GM21723 (cell line): ENCODE measurements around the gene UGGT1.

Experiments
- ATAC-seq: cut with Tn5 transposase; IDR thresholded peaks from one replicate; pipeline ENCODE4 v1.9.1; 2021; ENCODE audit warnings: mild to moderate bottlenecking, moderate library complexity; ENCODE audit not compliant: unreplicated experiment

The UGGT1 gene, protein sequence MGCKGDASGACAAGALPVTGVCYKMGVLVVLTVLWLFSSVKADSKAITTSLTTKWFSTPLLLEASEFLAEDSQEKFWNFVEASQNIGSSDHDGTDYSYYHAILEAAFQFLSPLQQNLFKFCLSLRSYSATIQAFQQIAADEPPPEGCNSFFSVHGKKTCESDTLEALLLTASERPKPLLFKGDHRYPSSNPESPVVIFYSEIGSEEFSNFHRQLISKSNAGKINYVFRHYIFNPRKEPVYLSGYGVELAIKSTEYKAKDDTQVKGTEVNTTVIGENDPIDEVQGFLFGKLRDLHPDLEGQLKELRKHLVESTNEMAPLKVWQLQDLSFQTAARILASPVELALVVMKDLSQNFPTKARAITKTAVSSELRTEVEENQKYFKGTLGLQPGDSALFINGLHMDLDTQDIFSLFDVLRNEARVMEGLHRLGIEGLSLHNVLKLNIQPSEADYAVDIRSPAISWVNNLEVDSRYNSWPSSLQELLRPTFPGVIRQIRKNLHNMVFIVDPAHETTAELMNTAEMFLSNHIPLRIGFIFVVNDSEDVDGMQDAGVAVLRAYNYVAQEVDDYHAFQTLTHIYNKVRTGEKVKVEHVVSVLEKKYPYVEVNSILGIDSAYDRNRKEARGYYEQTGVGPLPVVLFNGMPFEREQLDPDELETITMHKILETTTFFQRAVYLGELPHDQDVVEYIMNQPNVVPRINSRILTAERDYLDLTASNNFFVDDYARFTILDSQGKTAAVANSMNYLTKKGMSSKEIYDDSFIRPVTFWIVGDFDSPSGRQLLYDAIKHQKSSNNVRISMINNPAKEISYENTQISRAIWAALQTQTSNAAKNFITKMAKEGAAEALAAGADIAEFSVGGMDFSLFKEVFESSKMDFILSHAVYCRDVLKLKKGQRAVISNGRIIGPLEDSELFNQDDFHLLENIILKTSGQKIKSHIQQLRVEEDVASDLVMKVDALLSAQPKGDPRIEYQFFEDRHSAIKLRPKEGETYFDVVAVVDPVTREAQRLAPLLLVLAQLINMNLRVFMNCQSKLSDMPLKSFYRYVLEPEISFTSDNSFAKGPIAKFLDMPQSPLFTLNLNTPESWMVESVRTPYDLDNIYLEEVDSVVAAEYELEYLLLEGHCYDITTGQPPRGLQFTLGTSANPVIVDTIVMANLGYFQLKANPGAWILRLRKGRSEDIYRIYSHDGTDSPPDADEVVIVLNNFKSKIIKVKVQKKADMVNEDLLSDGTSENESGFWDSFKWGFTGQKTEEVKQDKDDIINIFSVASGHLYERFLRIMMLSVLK (N-terminal part only)

DNA sequence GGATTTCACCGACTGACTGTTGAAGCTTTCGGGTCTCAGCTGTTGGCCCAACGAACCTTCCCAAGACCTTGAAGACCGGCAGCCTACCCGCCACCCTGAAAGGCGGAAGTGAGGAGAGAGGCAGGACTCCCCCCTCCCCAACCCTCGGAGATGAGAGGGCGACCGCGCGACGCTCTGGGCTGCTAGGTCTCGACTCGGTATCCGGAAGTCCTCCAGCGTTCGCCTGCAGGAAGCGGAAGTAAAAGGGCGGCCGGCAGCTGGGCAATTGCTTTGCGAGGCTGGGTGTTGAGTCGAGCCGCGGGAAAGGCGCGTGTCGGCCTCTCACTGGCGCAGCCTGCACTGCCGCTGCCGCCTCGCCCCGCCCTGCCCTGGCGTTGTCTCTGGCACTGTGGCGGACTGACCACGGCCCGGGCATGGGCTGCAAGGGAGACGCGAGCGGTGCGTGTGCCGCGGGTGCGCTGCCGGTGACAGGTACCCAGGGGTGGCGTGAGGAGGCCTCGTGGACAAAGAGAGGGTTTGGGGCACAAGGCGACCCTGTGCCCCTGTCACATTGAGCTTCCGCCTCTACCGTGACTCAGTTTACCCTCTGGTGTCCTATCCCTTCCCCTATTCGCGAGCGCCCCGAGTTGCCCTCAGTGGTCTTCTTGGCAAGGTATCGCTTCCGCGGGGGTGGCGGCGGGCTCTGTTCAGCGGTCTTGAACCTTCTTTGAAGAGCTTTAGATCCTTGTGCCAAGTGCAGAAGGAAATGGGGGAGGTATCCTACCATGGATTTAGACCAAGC is at the start of gene UGGT1:
UGGT1 (plus strand) TSS at position 256 of the 781 bp plus-strand sequence; CDS start at position 414, 158 bp downstream.
- ATAC-seq = peak; percentile 95

DNA sequence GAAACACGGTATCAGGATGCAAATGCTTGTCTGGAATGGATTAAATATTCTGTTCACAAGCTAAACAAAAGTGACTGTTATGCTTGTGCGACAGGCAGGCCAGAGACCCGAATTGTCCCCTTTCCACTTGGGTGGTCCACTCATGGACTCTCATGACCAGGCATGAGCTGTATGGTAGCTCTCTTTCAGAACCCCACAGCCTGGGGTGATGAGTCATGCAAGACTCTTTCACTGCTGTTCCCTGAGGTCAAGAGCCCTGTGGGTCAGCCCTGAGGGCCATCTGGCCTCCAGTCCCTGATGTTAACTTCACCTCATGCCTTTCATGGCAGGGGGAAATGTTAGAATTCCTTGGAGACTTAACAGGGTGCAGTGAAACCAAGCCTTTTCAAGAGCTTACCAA is 49.4 kb upstream of the UGGT1 start:
- ATAC-seq = no peak

DNA sequence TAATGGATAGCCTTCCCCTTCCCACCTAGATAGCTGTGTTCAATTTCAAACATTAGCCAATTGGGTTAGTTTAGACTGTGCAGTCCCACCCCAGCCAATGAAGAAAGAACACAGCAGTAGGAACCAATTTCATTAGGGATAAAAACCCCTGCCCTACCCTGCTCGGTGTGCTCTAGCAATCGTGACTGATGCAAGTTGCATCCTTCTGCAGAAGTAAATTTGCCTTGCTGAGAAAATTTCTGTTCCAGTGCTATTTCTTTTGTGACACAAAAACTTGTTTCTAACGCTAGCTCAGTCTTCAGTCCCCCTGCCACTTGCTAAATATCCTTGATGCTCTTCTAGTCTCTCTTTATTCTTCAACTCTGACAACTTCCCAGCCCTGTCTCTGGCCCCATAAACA is 48.0 kb upstream of the UGGT1 start:
- ATAC-seq = no peak

DNA sequence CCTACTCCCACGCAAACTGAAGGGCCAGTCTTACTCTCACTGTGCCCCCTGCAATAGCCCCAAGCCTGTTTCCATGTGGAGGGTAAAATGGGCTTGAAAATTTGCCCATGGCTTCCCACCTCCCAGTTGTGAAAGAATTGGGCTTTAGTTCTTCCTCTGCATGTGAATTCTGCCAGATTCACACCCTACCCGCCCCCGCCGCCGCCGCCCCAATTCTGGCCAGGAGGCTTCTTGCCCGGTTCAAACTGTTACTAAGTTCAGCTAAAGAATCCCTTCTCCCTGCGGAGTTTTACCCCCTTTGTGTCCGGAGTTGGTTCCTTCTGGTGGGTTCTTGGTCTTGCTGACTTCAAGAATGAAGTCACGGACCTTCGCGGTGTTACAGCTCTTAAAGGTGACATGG is 37.7 kb upstream of the UGGT1 start:
- no peak for ATAC-seq

DNA sequence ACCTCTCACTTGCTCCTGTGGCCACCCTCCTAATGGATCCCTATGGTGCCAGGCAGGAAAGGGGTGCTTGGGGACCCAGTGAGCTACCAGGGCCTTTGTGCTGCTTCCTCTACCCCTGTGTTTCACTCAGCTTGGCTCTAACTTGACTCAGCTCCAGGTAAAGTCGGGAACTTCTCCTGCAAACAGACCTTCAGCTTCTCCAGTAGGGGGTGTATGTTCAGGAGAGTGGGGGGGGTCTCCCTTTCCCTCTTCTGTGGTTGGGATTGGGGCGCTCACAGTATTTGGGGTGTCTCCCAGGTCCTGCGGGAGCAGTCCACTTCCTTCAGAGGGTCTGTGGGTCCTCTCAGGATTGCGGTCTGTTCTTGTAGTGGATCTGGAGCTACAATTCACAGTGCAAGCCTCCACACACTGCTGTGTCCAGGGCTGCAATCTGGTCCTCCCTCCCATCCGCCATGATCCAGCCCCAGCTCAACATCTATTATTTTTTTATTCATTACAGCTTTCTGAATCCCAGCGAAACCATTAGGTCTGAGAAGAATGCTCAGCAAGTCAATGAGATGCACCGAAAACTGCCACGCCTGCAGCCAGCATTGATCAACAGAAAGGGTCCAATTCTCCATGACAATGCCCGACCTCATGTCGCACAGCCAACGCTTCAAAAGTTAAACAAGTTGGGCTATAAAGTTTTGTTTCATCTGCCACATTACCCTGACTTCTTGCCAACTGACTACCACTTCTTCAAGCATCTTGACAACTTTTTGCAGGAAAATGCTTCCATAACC is 36.7 kb upstream of the UGGT1 start:
- no peak for ATAC-seq

DNA sequence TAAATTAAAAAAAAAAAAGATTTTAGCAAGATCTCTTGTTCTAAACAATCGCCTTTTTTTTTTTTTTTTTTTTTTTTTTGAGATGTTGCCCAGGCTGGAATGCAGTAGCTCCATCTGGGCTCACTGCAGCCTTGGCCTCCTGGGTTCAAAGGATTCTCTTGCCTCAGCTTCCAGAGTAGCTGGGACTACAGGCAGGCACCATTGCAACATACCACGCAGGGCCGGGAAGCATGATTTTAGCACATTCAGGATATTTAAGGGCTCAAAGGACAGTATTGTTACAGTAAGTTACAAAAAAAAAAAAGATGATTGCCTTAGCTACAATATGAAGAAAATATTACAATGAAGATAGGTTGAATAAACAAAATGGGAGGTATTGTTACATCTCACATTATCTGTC is 33.7 kb upstream of the UGGT1 start:
- ATAC-seq = no peak

DNA sequence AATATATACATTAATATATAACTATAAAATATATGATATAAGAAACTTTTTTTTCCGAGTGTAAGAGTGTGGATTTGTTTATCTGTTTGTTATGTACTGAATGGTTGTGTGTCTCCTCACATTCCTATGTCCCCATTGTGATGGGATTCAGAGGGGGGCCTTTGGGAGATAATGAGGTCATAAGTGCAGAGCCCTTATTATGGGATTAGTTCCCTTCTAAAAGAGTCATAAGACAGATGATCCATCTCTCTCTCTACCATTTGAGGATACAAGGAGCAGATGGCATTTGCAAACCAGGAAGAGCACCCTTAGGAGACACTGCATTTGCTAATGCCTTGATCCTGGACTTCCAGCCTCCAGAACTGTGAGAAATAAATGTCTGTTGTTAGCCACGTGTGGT is 32.9 kb upstream of the UGGT1 start:
- ATAC-seq = no peak

DNA sequence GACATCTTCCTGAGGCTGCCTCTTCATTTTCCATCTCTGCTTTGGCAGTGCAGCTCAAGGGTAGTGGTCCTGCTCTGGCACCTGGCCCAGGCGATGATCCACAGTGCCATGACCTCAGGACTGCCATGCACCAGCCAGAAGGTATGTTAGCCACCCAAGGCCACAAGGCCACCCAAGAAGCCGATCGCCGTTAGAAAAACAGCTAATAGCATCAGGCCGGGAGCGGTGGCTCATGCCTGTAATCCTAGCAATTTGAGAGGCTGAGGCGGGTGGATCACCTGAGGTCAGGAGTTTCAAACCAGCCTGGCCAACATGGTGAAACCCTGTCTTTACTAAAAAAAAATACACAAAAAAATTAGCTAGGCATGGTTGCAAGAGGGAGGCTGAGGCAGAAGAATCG is 28.4 kb upstream of the UGGT1 start:
- no peak for ATAC-seq

DNA sequence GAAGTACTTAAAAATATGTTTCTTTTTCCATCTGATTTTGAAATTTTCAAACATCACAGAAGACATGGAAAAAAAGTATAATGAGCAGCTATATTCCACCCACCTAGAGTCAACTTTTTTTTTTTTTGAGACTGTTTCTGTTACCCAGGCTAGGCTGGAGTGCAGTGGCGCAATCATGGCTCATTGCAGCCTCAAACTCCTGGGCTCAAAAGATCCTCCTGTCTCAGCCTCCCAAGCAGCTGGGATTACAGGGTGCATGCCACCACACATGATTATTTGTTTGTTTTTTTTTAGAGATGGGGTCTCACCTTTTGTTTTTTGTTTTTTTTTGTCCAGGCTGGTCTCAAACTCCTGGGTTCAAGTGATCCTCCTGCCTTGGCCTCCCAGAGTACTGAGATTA is 26.6 kb upstream of the UGGT1 start:
- ATAC-seq = no peak

DNA sequence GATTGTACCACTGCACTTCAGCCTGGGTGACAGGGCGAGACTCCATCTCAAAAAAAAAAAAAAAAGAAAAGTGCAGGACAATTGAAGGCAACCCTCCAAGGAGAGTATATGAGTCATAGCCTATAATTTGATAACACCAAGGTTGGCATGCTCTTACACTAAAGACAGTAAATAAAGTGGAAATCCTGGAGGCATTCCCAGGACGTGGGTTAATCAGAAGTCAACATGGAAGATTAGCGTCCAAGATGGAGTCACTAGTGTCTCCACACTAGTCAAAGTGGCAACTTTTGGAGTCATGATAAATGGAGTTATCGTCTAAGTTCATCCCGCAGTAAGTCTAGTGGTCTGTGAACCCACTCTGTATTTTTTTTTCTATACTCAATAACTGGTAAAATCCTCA is 21.2 kb upstream of the UGGT1 start:
- ATAC-seq = no peak

DNA sequence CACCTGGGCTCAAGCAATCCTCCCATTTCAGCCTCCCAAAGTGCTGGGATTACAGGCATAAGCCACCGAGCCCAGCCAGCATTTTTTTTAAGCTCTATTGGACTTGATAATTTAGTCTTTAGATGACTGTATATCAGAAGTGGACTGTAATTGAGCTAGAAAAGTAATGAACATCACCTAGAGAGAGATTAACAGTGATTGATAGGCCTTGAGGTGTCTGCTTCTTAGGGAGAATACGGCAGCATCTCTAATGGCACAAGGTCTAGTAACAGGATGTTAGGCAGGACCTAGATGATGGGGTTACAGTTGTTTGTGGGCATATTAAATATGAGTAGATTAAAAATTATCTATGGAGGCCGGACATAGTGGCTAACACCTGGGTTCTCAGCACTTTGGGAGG is 17.7 kb upstream of the UGGT1 start:
- ATAC-seq = no peak

DNA sequence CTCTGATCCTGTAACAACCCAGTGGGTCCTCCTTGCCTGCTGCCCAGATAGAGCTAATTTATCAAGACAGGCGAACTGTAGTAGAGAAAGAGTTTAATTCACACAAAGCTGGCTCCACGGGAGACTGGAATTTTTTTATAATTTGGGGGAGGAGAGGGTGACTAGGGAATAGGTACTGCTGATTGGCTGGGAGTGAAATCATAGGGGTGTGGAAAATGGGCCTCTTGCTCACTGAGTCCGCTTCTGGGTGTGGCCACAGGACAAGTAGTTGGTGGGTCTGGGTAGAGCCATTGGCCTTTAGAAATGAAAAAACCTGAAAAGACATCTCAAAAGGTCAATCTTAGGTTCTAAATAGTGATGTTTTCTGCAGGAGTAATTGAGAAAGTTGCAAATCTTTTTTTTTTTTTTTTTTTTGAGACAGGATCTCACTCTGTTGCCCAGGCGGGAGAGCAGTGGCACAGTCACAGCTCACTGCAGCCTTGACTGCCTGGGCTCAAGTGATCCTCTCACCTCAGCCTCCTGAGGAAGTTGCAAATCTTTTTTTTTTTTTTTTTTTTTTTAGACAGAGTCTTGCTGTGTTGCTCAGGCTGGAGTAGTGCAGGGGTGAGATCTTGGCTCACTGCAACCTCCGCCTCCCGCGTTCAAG is 14.4 kb upstream of the UGGT1 start:
- no peak for ATAC-seq

DNA sequence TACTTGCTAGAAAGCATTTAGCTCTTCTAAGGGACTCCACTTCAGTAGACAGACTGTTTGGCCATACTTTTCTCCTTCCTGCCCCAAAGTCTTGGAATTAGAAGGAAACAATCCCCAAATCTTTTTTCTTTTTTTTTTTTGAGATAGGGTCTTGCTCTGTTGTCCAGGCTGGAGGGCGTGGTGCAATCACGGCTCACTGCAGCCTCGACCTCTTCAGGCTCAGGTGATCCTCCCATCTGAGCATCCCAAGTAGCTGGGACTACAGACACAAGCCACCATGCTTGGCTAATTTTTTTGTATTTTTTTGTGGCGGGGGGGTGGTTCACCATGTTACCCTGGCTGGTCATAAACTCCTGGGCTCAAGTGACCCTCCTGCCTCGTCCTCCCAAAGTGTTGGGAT is 6.2 kb upstream of the UGGT1 start:
- ATAC-seq = no peak

DNA sequence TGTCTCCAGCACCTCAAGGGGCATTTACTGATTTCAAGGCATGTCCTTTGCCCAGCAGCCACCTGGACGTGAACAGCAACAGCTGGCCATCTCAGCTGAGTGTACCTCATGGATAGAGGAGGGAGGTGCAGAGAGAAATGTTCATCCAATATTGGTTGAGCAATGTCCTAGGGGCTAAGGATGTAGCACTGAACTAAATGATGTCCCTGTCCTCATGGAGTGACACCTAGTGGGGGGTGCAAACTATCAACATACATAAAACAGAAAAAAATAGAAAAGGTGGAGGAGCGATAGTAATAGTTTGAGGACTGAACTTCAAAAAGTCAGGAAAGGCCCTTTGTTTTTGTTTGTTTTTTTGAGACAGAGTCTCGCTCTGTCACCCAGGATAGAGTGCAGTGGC is 4.8 kb upstream of the UGGT1 start:
- ATAC-seq = no peak

DNA sequence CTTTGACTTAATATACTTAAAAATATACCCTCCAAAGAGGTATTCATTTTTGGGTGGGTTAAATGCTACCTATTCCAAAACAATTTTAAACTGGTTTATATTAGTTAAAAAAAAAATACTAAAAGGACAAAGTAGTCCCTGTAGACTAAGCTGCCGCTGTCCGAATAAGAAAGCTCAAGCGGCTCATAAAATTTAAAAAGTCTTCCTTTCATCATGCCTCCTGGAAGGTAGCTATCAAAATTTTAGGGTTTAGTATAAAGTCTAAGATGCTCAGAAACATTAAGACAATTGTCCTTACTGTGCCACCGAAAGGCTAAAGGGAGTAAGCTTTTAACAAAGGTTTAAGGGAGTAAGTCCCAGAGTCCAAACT is 440 bp upstream of the UGGT1 start:
- peak; percentile 2 for ATAC-seq

DNA sequence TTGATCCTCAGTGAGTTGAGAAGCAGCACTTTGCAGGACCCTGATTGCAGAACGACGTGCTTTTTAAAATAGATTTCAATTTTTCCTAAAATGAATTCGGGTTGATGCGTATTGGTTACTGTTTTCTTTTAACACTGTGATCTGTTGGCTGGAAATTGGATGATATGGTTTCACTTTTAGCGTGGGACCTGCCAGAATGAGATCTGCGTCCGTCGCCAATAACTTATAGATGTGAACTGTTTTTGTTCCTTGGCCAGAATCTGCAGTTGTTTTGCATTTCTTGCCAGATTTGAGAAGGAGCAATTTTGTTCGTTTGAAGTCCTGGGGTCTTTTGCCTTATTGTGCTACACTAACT is 703 bp downstream of the UGGT1 start:
- no peak for ATAC-seq

DNA sequence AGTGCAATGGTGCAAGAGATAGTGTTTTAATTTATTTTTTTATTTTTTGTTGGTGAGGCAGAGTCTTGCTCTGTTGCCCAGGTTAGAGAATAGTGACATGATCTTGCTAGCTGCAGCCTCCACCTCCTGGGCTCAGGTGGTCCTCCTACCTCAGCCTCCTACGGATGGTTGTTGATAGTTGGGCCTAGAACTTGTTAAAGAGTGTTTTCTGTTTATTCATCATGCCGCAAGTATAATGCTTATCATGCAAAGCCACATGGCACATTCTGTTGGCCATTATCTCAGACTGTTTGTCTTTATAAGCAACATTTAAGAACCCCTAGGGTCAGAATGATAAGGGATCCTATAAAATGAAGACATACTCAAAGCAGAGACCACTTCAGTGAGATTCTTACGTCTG is 1.7 kb downstream of the UGGT1 start:
- no peak for ATAC-seq

DNA sequence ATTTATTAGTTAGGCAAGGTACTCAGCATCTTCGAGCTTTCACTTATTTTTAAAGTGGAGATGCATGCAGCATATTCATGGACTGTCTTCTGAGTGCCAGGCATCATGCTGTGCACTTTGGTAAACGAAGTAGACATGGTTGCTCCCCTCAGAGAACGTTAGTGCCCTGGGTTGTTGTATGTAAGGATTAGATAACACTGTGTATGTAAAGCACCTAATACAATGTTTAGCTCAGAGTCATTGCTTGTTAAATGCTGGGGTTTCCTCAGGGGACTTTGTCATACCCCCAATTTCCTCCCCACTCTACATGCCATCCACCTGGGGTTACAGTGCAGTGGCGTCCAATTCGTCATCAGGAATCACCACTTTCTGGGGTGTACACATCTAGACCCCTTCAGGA is 2.8 kb downstream of the UGGT1 start:
- ATAC-seq = no peak

DNA sequence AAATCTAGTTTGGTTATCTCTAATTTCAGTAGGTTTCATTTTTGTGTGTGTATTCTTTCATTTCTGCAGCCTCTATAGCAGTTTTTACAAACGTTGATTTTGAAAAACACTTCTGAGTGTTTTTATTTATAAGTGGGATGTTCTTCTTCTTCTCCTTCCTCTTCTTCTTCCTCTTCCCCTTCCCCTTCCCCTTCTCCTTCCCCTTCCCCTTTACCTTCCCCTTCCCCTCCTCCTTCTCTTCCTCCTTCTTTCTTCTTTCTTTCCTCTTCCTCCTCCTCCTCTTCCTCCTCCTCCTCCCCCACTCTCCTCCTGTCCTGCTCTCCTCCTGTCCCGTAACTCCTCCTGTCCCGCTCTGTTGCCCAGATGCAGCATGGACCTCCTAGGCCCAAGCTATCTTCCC is 4.2 kb downstream of the UGGT1 start:
- no peak for ATAC-seq
